NK-92 (cell line): Measurements from ENCODE around the gene POLDIP3.

Experiments
- DNase-seq: peaks from one replicate; lab custom pipeline; 2025; ENCODE audit not compliant: unreplicated experiment; lab: John Stamatoyannopoulos, UW

POLDIP3 gene

DNA sequence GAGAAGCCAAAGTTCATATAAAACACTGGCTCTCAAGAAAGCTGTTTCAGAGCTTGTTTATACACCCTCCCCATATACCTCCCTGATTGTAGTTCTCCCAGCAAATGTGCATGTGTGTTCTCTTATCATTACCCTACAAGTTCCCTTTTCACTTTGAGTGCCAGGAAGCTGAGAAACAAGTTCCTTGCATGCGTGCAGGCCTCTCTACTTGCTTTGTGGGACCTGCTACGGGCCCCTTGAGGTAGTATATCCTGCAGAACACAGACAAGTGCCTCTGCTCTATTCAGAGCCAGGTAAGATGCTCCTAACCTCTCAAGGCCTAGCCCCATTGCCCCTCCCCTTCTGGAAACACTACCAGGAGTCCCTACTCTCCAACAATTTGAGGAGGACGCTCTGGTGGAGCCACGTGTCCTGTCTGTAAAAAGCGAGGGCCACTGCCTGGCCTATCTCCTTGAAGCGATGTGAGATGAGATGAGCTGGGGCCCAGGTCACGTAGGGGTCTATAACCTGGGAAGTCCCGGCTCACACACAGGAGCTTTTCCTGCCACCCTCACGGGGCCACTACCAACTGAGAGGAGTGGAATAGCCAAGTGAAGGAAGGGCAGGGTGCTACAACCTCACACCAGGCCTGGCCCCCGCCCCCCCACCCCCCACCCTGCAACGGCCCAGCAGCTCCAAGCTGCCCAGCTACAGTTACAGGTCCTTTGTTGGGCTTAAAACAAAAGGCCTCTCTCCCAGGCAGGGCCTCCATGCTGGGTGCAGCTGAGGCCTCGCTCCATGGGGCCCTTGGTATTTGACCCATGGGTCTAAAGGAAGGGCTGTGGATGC is 28.3 kb upstream of the POLDIP3 start:
- DNase-seq: no peak

DNA sequence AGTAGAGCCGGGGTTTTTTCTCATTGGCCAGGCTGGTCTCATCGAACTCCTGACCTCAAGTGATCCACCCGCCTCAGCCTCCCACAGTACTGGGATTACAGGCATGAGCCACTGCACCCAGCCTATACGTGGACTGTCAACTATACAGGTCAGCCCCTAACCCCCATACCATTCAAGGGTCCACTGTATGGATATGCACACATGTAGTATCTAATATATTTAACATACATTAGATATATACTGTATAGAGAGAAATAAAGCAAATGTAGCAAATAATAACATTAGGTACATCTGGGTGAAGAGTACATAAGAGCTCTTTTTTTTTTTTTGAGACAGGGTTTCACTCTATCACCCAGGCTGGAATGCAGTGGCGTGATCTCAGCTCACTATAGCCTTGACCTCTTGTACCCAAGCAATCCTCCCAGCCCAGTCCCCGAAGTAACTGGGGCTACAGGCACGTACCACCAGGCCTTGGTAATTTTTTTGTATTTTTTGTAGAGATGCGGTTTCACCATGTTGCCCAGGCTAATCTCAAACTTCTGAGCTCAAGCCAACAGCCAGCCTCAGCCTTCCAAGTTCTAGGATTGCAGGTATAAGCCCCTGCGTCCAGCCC is 27.2 kb upstream of the POLDIP3 start:
- no peak for DNase-seq

DNA sequence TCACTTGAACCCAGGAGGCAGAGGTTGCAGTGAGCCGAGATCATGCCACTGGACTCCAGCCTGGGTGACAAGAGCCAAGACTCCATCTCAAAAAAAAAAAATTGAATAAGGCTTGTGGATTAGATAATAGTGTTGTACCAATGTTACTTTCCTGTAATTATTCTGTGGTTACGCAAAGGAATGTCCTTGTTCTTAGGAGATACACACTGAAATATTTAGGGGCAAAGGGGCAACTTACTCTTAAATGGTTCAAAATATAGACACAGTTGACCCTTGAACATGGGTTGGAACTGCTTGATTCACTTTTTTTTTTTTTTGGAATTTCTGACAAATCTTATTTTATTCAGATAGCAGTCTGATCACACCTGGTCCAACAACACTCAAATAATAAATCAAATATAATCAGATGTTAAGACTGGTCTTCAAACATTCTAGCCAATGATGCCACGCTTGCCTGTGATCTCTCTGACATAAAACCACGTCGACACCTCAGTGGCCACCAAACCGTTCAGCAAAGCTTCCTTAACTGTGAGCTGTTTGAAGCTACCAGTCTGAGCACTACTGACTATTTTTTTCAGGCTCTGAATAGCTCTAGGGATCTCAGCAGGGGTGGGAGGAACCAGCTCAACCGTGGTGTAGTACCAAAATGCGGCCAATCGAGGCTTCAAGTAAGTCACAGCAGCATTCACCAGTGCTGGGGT is 25.0 kb upstream of the POLDIP3 start:
- no peak for DNase-seq

DNA sequence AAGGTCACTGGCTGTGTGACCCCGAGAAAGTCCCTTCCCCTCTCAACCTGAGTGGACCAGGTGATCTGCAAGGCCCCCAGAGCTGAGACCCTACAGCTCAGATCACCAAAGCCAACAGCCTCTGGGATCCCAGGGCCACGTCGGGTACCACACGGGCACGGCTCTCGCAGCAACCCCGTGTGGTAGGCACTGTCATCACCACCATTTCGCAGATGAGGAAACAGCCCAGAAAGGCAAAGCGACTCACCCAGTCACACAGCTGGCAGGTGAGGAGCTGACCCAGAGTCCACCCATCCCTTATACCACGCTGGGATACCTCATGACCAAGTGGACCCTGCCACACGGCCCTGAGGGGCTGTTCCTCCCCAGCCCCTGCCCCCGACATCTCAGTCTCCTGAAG is 22.9 kb upstream of the POLDIP3 start:
- DNase-seq: no peak

DNA sequence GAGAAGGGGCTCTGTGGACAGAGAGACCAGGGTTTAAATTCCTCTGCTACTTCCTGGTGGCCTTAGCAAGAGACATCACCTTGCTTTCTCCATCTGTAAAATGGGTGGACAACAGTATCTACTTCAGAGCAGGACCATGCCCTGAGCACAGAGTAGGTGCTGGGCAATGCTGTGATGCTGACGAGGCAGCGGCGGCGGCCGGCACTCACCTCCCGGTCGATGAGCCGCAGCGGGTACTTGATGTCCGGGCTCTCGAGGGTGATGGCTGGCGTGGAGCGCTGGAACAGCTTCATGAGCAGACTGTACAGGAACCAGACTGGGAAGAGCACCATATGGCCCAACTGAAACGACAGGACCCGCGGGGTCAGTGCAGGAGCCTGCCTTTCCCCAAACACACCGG is 21.8 kb upstream of the POLDIP3 start:
- DNase-seq: no peak

DNA sequence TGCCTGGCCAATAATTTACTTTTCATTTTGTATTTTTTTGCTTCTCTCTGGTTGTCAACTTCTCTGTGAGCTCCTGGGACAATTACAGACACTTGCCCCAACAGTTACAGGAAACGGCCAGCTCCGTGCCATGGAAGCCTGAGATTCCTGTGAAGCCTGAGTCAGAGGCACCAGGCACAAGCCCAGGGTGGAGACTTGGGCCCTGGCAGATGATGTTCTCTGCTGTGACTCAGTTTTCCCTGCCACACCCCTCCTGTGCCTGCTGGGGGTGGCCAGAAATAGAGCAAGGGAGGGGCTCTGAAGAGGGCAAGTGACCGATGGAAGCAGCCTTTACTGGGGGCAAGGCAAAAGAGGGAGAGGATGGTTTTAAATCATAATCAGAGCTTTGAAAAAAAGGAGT is 20.8 kb upstream of the POLDIP3 start:
- no peak for DNase-seq

DNA sequence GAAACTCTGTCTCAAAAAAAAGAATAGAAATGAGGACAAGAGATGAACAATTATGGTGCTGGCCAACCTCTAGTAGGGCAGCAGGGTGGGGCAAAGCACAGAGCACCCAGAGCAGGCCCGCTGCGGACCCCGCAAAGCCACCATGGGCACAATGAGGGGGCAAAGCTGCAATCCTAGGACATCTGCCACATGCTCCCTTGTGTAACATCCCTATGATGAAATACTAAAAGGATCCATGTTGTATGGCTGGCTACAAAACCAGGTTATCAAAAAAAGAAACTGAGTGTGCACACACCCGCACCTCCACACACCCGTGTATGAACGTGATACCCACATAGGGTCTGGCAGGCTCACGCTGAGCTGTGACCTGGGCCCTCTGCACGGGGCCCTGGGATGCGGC is 18.3 kb upstream of the POLDIP3 start:
- no peak for DNase-seq

DNA sequence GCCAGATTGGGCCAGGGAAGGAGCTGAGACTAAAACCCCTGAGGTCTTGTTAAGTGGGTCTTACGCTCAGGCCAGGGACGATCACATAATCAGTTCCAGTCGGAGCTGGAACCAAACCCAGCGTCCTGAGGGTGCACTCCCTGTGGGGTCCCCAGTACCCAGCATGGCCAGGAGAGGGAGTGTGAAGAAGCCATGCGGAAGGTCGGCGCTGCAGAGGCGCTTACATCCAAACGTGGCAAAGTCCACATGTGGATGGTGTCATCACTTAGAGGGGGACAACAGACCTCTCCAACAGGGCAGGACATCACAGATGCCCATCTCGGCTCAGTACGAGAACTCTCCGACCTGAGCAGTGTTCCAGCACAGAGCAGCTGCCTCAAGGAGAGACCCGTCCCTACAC is 17.4 kb upstream of the POLDIP3 start:
- no peak for DNase-seq

DNA sequence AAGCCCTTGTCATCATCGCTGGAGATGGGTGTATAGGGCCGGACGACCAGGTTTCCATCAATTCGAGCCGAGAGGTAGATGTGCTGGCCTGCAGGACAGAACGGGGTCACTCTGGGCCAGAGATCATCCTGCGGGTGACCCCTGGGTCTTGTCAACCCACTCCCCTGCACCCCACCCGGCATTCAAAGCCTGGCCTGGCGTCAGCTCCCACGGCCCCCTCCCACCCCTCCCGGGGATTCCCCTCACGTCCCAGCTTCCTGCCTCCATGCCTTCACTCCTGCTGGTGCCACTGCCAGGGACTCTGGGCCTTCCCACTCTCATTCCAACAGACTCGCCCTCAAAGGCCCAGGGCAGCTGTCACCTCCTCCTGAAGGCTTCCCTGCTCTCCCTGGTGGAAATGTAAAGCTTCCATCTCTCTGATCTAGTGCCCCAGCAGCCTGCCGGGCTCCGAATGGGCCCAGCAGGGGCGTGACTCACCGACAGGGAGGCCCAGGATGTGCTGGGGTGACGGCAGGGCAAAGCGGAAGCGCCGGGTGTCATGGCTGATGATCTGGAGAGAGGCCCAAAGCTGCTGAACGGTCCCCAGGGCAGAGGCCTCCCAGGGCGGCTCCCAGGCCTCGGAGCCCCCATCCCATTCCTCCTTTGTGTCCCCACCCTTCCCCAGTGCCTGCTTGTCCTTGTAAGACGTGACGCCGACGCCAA is 16.4 kb upstream of the POLDIP3 start:
- no peak for DNase-seq

DNA sequence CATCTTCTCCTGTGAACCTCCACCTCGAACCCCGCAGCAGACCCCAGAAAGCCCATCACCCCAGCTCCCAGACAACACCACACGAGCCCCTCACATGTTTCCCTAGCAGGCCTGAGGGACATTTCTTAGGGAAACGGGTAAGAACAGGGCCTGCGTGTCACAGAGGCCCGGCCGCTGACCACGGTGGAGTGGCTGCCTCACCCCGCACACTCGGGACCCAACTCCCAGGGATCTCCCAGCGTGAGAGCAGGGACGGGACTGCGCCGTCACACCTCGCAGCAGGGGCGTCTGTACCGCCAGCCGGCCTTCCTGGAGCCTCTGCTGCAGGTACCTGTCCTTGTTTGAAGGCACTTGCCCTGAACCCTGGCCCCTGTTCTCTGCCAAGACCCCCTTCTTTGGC is 15.5 kb upstream of the POLDIP3 start:
- no peak for DNase-seq

DNA sequence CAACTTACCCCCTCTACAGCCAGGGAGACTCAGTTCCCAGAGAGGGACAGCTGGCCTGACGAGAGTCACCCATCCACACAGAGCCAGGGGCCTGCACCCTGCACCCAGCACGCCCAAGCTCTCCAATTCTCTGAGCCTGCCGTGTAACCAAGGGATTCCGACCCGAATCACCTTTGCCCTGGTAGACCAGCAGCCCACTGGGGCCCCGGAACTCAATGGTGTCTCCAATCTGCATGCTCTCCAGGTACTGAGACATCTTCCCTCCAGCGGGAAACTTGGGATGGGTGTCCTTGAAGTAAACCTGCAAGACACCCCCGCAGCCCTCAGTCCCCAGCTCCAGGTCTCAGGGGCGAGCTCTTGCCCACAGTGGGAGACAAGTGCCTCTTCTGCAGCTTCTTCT is 13.3 kb upstream of the POLDIP3 start:
- no peak for DNase-seq

DNA sequence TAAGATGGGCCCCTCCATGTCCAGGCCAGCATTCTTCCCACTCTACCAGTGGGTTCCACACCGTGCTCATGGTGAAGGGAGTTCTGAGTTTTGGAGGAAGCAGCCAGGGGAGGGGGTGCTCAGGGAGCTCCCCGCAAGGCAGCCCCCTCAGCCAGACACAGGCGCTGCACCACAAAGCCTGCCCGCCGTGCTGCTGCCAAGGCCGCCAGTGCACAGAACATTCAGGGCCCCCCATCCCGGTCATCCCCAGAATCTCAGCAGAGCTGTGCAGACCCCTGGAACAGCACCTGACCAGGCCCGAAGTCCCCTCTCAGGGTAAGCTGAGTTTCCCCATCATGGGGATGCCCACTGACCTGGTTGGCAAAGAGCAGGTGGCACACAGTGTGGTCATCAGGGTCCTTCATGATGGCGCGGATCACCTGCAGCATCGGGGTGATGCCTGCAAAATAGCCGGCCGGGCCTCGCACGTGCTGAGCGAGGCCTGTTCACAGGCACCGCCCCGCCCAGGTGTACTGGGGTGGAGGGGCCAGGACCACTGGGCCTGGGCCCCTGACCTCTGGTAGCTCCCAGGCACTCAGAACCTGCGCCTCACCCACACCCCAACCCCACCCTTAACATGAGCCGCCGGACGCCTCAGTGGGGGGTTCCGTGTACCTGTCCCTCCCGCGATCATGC is 12.4 kb upstream of the POLDIP3 start:
- DNase-seq: no peak

DNA sequence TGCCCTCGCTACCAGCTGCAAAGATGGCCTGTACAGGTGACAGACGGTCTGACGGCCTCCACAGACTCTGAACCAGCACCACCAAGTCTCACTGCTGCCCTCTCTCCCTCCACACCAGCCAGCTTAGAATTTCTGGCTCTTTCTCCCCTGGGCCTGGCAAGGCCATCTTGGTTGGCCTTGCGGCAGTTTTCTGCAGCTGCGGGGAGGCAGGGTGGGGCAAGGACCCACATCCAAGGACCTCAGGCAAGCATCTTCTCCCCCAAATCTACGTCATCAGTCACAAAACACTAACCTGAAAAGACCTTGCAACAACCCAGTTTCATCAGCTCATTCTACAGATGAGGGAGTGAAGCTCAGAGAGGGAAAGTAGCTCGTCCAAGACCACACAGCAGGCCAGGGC is 11.7 kb upstream of the POLDIP3 start:
- DNase-seq: no peak

DNA sequence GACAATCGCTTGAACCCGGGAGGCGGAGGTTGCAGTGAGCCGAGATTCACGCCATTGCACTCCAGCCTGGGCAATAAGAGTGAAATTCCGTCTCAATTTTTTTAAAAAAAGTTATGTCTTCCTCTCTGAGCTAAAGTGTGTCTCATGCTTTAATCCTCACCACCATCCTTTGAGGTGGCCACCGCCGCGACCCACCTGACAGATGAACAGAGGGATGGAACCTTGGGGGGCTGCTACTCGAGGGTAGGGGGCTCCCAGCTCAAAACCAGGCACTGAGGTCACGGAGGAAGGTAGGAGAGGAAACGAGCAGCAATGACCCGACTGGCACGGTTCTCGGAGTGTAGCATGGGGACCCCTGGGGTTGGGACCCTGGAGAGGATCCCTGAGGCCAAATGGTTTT is 10.7 kb upstream of the POLDIP3 start:
- DNase-seq: no peak

DNA sequence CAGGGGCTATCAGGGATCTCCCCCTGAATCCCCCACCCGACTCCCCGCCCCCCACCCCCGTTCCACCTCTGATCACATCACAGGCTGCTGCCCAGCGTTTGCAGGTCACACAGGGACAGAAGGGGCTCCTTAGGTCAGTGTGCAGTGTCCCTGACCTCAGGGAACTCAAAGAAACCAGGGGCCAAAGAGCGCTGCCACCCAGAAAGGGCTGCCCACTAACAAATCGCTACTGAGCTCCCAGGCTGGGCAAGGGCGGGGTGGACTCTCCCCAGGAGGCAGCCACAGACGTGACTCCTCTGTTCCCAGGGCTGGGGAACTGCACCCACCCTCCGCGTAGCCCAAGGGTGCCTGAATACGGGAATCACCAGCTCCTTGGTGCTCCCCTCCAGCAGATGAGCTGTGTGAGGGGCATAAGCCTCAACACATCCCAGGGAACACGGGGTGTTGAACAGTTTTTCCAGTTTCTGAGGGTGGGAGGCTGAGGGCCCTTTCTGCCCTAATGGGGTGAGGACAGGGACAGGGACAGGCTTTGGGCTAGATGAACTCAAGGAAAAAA is 9.9 kb upstream of the POLDIP3 start:
- DNase-seq: no peak

DNA sequence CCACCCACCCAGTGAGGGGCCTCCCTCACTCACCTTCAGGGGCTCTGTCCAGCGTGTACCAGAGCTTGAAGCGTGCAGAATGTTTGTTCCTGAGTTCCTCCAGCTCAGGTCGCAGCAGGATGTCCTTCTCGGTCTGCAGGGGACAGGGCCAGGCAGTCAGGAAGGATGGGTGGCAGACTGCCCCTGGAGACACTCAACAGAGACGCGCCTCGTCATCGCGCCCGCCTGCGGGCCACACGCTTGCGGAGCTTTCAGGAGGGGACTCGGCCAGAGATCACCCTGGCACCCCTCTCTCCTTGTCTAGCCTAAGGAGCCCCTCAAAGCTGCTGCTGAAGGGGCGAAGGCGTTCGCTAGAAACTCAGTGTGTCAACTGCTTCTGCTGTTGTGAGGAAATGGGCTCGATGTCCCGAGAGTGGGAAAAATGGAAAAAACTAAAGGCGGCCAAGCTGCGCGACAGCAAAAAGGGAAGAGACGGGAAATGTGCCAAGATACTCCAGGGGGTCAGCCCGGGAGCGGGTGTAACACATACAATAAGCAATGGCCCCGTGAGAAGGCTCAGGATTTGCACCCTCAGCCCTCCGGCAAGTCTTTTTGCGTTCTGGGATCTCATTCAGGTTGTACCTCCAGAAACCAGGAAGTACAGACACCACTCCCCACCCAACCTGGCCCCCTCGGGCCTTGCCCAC is 9.2 kb upstream of the POLDIP3 start:
- no peak for DNase-seq

DNA sequence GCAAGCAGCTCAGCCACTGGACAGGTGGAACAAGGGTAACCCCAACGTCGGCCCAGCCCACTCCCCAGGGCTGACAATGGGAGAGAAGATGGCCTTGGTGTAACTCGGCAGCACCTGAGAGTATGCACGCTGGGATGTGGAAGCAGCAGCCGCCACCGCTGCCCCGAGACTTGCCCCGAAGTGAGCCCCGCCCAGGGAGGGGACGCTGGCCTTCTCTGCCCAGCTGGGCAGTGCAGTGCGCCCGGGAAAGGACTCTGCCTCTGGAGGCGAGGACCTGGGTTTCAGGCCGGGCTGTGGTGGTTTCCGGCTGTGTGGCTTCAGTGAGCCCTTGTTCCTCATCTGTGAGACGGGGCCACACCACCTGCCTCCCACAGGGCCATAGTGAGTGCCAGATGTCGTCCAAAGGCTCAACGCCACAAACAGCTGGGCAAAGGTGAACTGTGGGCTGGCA is 8.6 kb upstream of the POLDIP3 start:
- no peak for DNase-seq

DNA sequence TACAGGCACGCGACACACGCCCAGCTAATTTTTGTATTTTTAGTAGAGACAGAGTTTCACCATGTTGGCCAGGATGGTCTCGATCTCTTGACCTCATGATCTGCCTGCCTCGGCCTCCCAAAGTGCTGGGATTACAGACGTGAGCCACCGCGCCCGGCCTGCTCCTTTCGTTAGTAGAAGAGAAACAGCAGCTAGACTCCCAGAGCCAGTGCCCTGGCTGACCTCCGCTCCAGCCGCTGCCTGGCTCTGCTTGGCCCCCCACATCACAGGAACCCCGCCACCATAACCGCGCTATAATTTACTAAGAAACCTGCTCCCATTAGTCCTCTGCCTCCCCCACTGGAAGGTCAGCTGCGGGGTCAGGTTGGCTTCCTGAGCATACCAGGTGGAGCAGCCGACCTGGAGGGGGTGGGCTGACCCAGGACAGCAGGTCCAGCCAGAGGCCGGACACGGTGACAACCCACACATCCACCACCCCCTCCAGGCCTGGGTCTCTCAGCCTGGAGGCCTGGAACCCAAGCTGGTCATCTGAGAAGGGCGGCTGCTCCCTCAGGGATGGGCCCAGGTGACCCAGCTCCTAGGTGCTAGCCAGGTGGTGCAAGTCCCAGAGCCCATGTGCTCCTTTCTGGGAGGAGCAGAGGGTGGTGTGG is 7.5 kb upstream of the POLDIP3 start:
- no peak for DNase-seq

DNA sequence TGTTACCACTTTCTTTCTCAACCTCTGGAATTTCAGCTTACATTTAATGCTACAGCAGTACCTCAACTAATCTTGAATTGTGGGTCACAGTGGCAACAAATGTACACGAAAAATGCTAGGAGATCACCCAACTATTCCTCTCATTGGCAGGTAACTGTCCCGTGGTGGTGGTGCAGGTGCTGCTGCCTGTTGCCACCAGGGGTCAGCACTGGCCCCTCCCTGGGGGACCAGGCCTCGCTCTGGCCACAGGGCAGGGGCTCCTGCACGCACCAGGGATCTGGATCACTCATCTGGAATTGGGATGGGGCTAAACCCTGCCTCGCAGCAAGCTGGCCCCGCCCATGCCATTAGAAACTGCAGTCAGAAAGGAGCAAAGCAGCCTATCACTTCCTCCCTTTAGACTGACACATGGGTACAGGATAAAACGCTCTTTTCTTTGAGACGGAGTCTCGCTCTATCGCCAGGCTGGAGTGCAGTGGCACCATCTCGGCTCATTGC is 6.9 kb upstream of the POLDIP3 start:
- no peak for DNase-seq
